T-cell (primary cell): ENCODE measurements around the gene MRPL50. TPM values are rescaled to one million over a fixed set of nuclear protein-coding genes. Genes with fewer than 3 reads are reported as not detected.

Experiments used
- ATAC-seq, 4 experiments: fragments of 200-7000 bp in 3 of 4; fragments of 150-1000 bp in 1 of 4; cut with Tn5 transposase; replicated peaks in 1 of 4; 1 replicate in 3 of 4; 2 replicates in 1 of 4; pipeline ENCODE4 v1.10.0; 2021; ENCODE audit warnings: moderate library complexity in 3 of 4, mild to moderate bottlenecking in 2 of 4, moderate number of reproducible peaks in 1 of 4
- CTCF ChIA-PET, 2 donors: fragments of 300-600 bp; sonication (Branson Sonifier 250); formaldehyde crosslinking; loops; one replicate each; lab custom pipeline; 2022; ENCODE audit warnings: antibody characterized with exemption in 2 of 2; lab: Charles Lee
- POLR2A ChIA-PET, 2 donors: fragments of 300-600 bp; sonication (Branson Sonifier 250); formaldehyde crosslinking; loops; one replicate each; lab custom pipeline; 2022; ENCODE audit warnings: antibody characterized with exemption in 2 of 2; lab: Charles Lee
- DNase-seq, 35 experiments: peaks; one replicate each; pipeline versions ENCODE4 v3.0.0 to v3.0.0-alpha.2; 2013 to 2023
- H3K27ac ChIP-seq: one replicate; pipeline ENCODE4 v1.5.1; 2013; ENCODE audit warnings: low read length
- H3K27me3 ChIP-seq, 2 experiments: replicated peaks in 1 of 2; 1 replicate in 1 of 2; 2 replicates in 1 of 2; pipeline versions ENCODE4 v1.6.1 to v1.7.0; 2013; ENCODE audit warnings: low read length in 1 of 2, mixed read lengths in 1 of 2; ENCODE audit not compliant: control insufficient read depth in 2 of 2, insufficient read depth in 2 of 2; ENCODE audit errors: extremely low read depth in 1 of 2
- H3K36me3 ChIP-seq, 2 donors: 1 replicate in 1 of 2; 2 replicates in 1 of 2; pipeline versions ENCODE4 v1.6.1 to v1.7.0; 2013; ENCODE audit warnings: low read length in 1 of 2; ENCODE audit not compliant: control insufficient read depth in 2 of 2, insufficient read depth in 1 of 2; ENCODE audit errors: extremely low read depth in 1 of 2
- H3K4me1 ChIP-seq, 2 experiments: 1 replicate in 1 of 2; 2 replicates in 1 of 2; pipeline versions ENCODE4 v1.6.1 to v1.7.0; 2013; ENCODE audit warnings: low read length in 2 of 2, mixed read lengths in 1 of 2; ENCODE audit not compliant: insufficient read depth in 2 of 2, control insufficient read depth in 1 of 2; ENCODE audit errors: extremely low read depth in 1 of 2
- H3K4me3 ChIP-seq, 2 donors: 1 replicate in 1 of 2; 2 replicates in 1 of 2; pipeline versions ENCODE4 v1.5.1 to v1.7.0; 2013; ENCODE audit warnings: mild to moderate bottlenecking in 2 of 2, low read length in 1 of 2, moderate library complexity in 1 of 2; ENCODE audit not compliant: control insufficient read depth in 1 of 2; ENCODE audit errors: extremely low read depth in 1 of 2
- H3K9me3 ChIP-seq: 2 replicates; pipeline ENCODE4 v1.7.0; 2013
- H3K27ac Mint-ChIP-seq, 2 donors: one replicate each; pipeline ENCODE4 v1.8.0; 2020 to 2021; ENCODE audit warnings: mild to moderate bottlenecking in 2 of 2, mixed read lengths in 2 of 2
- H3K27me3 Mint-ChIP-seq, 2 donors: one replicate each; pipeline ENCODE4 v1.8.0; 2021 to 2022; ENCODE audit warnings: mixed read lengths in 2 of 2
- H3K36me3 Mint-ChIP-seq: one replicate; pipeline ENCODE4 v1.8.0; 2021; ENCODE audit warnings: mixed read lengths
- H3K4me1 Mint-ChIP-seq, 3 donors: one replicate each; pipeline ENCODE4 v1.8.0; 2020 to 2022; ENCODE audit warnings: mixed read lengths in 3 of 3, mild to moderate bottlenecking in 1 of 3
- H3K4me3 Mint-ChIP-seq, 3 donors: one replicate each; pipeline ENCODE4 v1.8.0; 2020 to 2022; ENCODE audit warnings: mild to moderate bottlenecking in 3 of 3, mixed read lengths in 3 of 3, moderate library complexity in 3 of 3
- H3K9me3 Mint-ChIP-seq, 3 donors: one replicate each; pipeline ENCODE4 v1.8.0; 2020 to 2022; ENCODE audit warnings: mixed read lengths in 3 of 3
- WGBS: methylation state at CpG from one replicate; pipeline ENCODE4 v1.1.5; 2013; ENCODE audit warnings: missing lambda C conversion rate; ENCODE audit not compliant: insufficient coverage; 5-methylcytosine and 5-hydroxymethylcytosine counted together
- total RNA-seq, 35 experiments: library from RNA in 6 of 35; stranded (reverse) in 6 of 35; fragments of 120-200 nt in 1 of 35; gene quantifications; one replicate each; pipeline versions ENCODE4 v1.2.1 to v1.2.4 and lab custom pipeline; 2013 to 2026

MRPL50 gene
- total RNA-seq, 5 donors from 2014 or later (not counting 1 experiment from before 2014, with no cell fraction given): 7.4 to 16.7 (median 16.3) TPM

DNA sequence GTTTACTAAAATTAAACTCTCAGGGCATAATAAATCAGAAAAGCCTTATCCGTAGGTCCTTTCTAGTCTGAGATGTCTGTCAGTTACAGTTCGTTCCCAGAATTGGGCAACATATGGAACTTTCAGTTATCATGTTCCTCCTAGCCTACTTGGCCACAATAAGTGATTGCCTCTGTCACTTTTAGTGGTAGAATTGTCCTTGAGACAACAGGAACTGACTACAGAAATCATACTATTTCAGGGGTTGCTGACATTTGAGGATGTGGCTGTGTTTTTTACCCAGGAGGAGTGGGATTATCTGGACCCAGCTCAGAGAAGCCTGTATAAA, 1.2 kb upstream of the MRPL50 start:
- DNase-seq: no peak
- Histone ChIP-seq H3K36me3 (peaks cover 0 to 35% of the 10 kb centered on the region in 2 donors), H3K4me3 (peak overlapping the region; percentile 79 to 82), H3K27ac (no peak overlapping the region), H3K4me1 (peaks cover 10 to 19% of the 10 kb centered on the region in 2 experiments), H3K27me3 (no peaks in the 10 kb centered on the region), H3K9me3 (peaks cover 2% of the 10 kb centered on the region)
- Mint-ChIP-seq H3K4me1 (peaks cover 69 to 76% (median 74%) of the 10 kb centered on the region in 3 donors), H3K27me3 (no peaks in the 10 kb centered on the region), H3K4me3 (peak overlapping the region; percentile 87 to 100 (median 92)), H3K36me3 (peaks cover 58% of the 10 kb centered on the region), H3K27ac (peak overlapping the region; percentile 66 to 75), H3K9me3 (peaks cover 6 to 14% (median 8%) of the 10 kb centered on the region in 3 donors)
- no CpG with 5 or more reads among the region's 2 CpGs for WGBS
- no peak for ATAC-seq
- ChIA-PET POLR2A (interaction anchor here in 1 of 2 donors (0.7 kb wide), 1 partner anchor 1574 kb away, joined by 3 read pairs; no protein-coding TSS in a partner anchor), CTCF (interaction anchor here in 1 of 2 donors (0.9 to 2.5 kb wide), 3 partner anchors 11 to 59 kb away, joined by 3 to 15 read pairs (median 5); no protein-coding TSS in a partner anchor)

DNA sequence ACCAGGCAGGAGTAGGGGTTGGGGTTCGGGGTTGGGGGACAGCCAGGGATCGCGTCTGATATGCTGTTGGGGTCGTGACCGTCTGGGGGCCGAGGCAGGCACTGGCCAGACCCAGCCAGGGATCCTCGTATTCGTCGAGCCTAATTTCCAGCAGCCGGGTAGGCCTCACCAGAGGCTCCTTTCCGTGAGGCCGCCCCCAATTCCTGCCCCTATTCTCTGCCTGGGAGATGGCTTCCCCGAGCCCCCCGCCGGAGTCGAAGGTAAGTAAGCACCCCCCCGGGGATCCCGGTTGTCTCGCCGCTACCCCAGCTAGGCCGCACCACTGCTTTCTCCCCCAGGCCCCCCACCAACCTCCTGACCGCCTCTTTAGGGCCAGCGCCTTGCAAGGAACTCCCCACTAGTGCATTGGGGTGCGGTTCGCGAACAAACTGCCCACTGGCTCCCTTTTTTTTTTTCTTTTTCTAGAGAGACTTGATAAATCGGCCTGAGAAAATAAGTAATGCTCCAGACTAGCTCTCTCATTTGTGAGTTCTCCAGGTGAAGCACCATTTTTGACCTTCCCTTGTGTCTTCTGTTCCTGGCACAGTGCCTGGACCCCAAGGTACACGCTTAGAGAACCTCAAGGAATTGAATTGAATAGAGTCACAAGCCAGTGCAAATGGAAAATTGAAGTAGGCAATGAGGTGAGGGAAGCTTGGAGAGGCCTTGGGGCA, 668 bp upstream of the MRPL50 start:
- peaks cover 2% of the 10 kb centered on the region for H3K9me3 ChIP-seq
- DNase-seq: peak in 7 of 35 experiments; percentile 0 to 18 (median 3)
- no peaks in the 10 kb centered on the region for H3K27me3 ChIP-seq
- peaks cover 10 to 19% of the 10 kb centered on the region in 2 experiments for H3K4me1 ChIP-seq
- Mint-ChIP-seq H3K9me3 (peaks cover 6 to 12% (median 7%) of the 10 kb centered on the region in 3 donors), H3K4me1 (peaks cover 74 to 81% (median 80%) of the 10 kb centered on the region in 3 donors), H3K36me3 (peaks cover 58% of the 10 kb centered on the region), H3K27me3 (no peaks in the 10 kb centered on the region), H3K4me3 (peak overlapping the region; percentile 87 to 100 (median 92)), H3K27ac (peak overlapping the region; percentile 95 to 99)
- H3K36me3 ChIP-seq: peaks cover 0 to 37% of the 10 kb centered on the region in 2 donors
- POLR2A ChIA-PET: interaction anchor here (0.6 to 1.7 kb wide), 8 partner anchors 8 to 1573 kb away, joined by 3 to 9 read pairs (median 4); partner anchors contain the start of gene RNF20 (in 2 of the 2)
- peak overlapping the region; percentile 77 for H3K27ac ChIP-seq
- H3K4me3 ChIP-seq: peak overlapping the region; percentile 79 to 82
- peak in 1 of 4 experiments; percentile 1 for ATAC-seq
- CTCF ChIA-PET: interaction anchor here in 1 of 2 donors (0.8 to 2.5 kb wide), 8 partner anchors 10 to 803 kb away, joined by 3 to 18 read pairs (median 4); partner anchors contain the start of gene RNF20
- WGBS: 2% methylated on average over 23 of the region's 28 CpGs

GRCh38 chr9:101397746-101398067, 711 bp downstream of the MRPL50 start:
- Mint-ChIP-seq H3K27me3 (no peaks in the 10 kb centered on the region), H3K4me1 (peaks cover 73 to 83% (median 78%) of the 10 kb centered on the region in 3 donors), H3K4me3 (peak overlapping the region; percentile 87 to 100 (median 92)), H3K36me3 (peaks cover 56% of the 10 kb centered on the region), H3K9me3 (peaks cover 4 to 5% (median 5%) of the 10 kb centered on the region in 3 donors), H3K27ac (peak overlapping the region; percentile 95 to 99)
- CTCF ChIA-PET: interaction anchor here (1.1 to 2.5 kb wide), 5 partner anchors 9 to 802 kb away, joined by 3 to 18 read pairs (median 5); partner anchors contain the start of gene RNF20 (in 1 of the 2)
- Histone ChIP-seq H3K4me3 (peak overlapping the region; percentile 79 to 98), H3K9me3 (peaks cover 1% of the 10 kb centered on the region), H3K4me1 (peaks cover 10 to 19% of the 10 kb centered on the region in 2 experiments), H3K27ac (peak overlapping the region; percentile 94), H3K27me3 (no peaks in the 10 kb centered on the region), H3K36me3 (peaks cover 0 to 24% of the 10 kb centered on the region in 2 donors)
- POLR2A ChIA-PET: interaction anchor here in 1 of 2 donors (1.7 kb wide), 1 partner anchor 136 kb away, joined by 5 read pairs; the partner anchor contains the start of gene RNF20
- WGBS: 5% methylated on average over 2 of the region's 4 CpGs
- DNase-seq: no peak
- ATAC-seq: no peak

DNA sequence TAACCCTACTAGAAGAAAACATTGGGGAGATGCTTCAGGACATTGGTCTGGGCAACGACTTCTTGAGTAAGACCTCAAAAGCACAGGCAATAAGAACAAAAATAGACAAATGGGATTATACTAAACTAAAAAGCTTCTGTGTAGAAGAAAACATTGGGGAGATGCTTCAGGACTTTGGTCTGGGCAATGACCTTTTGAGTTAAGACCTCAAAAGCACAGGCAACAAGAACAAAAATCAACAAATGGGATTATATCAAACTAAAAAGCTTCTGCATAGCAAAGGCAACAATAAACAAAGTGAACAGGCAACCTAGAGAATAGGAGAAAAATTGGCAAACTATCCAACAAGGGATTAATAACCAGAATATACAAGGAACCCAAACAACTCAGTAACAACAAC, 3.7 kb downstream of the MRPL50 start:
- Histone ChIP-seq H3K36me3 (peaks cover 0 to 14% of the 10 kb centered on the region in 2 donors), H3K4me3 (no peak overlapping the region), H3K27ac (no peak overlapping the region), H3K27me3 (no peaks in the 10 kb centered on the region), H3K4me1 (peaks cover 7 to 13% of the 10 kb centered on the region in 2 experiments), H3K9me3 (no peaks in the 10 kb centered on the region)
- H3K4me1 Mint-ChIP-seq: peaks cover 70 to 77% (median 71%) of the 10 kb centered on the region in 3 donors
- peak overlapping the region in 1 of 3 donors; percentile 1 for H3K4me3 Mint-ChIP-seq
- ChIA-PET CTCF (no interaction called here), POLR2A (no interaction called here)
- H3K27me3 Mint-ChIP-seq: no peaks in the 10 kb centered on the region
- no CpG with 5 or more reads among the region's 1 CpG for WGBS
- H3K36me3 Mint-ChIP-seq: peaks cover 56% of the 10 kb centered on the region
- no peak for DNase-seq
- peaks cover 5 to 10% (median 6%) of the 10 kb centered on the region in 3 donors for H3K9me3 Mint-ChIP-seq
- no peak overlapping the region for H3K27ac Mint-ChIP-seq
- no peak for ATAC-seq

- Histone ChIP-seq H3K9me3 (no peaks in the 10 kb centered on the region), H3K4me1 (peaks cover 4 to 5% of the 10 kb centered on the region in 2 experiments), H3K27ac (no peak overlapping the region), H3K4me3 (no peak overlapping the region), H3K27me3 (no peaks in the 10 kb centered on the region), H3K36me3 (peaks cover 0 to 19% of the 10 kb centered on the region in 2 donors)
- Mint-ChIP-seq H3K27me3 (no peaks in the 10 kb centered on the region), H3K27ac (no peak overlapping the region), H3K4me1 (peaks cover 68 to 71% (median 68%) of the 10 kb centered on the region in 3 donors), H3K9me3 (peaks cover 5 to 10% (median 6%) of the 10 kb centered on the region in 3 donors), H3K4me3 (no peak overlapping the region), H3K36me3 (peaks cover 62% of the 10 kb centered on the region)
- WGBS: no CpG with 5 or more reads among the region's 3 CpGs
- no peak for ATAC-seq
- CTCF ChIA-PET: no interaction called here
- DNase-seq: no peak
- POLR2A ChIA-PET: no interaction called here
Measured at GRCh38 chr9:101393135-101393534, 5.3 kb downstream of the MRPL50 start.

DNA sequence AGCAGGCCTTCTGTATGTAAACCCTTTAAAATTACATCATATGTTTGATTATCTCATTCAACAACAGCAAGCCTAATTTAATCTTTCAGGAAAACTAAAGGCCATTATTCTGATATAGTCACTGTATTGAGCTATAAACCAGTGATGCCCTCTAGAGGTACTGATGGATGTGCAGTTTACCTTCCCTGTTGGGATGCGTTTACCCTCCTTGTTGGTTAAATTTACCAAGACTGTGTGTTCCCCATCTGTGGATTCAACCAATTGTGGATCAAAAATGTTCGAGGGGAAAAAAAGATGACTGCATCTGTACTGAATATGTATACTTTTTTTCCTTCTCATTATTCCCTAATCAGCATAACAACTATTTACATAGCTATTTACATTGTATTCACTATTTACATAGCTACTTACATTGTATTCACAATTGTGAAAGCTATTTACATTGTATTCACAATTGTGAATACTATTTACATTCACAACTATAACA, 9.9 kb downstream of the MRPL50 start:
- H3K27me3 ChIP-seq: no peaks in the 10 kb centered on the region
- POLR2A ChIA-PET: interaction anchor here in 1 of 2 donors (1.1 kb wide), 1 partner anchor 10 kb away, joined by 6 read pairs; the partner anchor contains the start of gene ZNF189
- Mint-ChIP-seq H3K27me3 (no peaks in the 10 kb centered on the region), H3K4me1 (peaks cover 31 to 39% (median 31%) of the 10 kb centered on the region in 3 donors), H3K9me3 (peaks cover 11 to 23% (median 13%) of the 10 kb centered on the region in 3 donors), H3K27ac (peak overlapping the region; percentile 61 to 78), H3K36me3 (peaks cover 55% of the 10 kb centered on the region), H3K4me3 (no peak overlapping the region)
- no peak overlapping the region for H3K27ac ChIP-seq
- no peaks in the 10 kb centered on the region for H3K4me1 ChIP-seq
- H3K36me3 ChIP-seq: peaks cover 0 to 20% of the 10 kb centered on the region in 2 donors
- WGBS: no CpG with 5 or more reads among the region's 2 CpGs
- ATAC-seq (no peak), DNase-seq (no peak)
- no peak overlapping the region for H3K4me3 ChIP-seq
- peaks cover 4% of the 10 kb centered on the region for H3K9me3 ChIP-seq
- CTCF ChIA-PET: interaction anchor here (0.6 to 2.8 kb wide), 5 partner anchors 9 to 141 kb away, joined by 3 to 15 read pairs (median 3); partner anchors contain the start of genes MRPL50 (in 1 of the 2) and ZNF189 (in 1 of the 2)
